Panc1 (cell line): ENCODE measurements around the gene DNASE1. TPM values are rescaled to one million over a fixed set of nuclear protein-coding genes. Genes with fewer than 3 reads are reported as not detected.

Experiments used
- ATAC-seq: fragments of 200-7000 bp; cut with Tn5 transposase; 2 replicates; pipeline ENCODE4 v1.9.1; 2020; ENCODE audit warnings: mild to moderate bottlenecking, moderate library complexity
- BruUV-seq: library from RNA; stranded (reverse); fragments of 400-500 nt; replicated peaks from 2 replicates; lab custom pipeline; 2021; lab: Mats Ljungman, UMichigan
- CTCF ChIA-PET: fragments of 300-600 bp; sonication (Branson Sonifier 250); formaldehyde crosslinking; loops from one replicate; lab custom pipeline; 2022; ENCODE audit warnings: antibody characterized with exemption; lab: Charles Lee
- POLR2A ChIA-PET: fragments of 300-600 bp; sonication (Branson Sonifier 250); formaldehyde crosslinking; loops from one replicate; lab custom pipeline; 2022; ENCODE audit warnings: antibody characterized with exemption; lab: Charles Lee
- DNase-seq: peaks from one replicate; pipeline ENCODE4 v3.0.0-alpha.2; 2010; ENCODE audit warnings: low read depth, low spot score
- H3K27ac ChIP-seq: 2 replicates; pipeline ENCODE4 v1.5.1; 2011; ENCODE audit warnings: mild to moderate bottlenecking, low read length, inconsistent platforms
- H3K27me3 ChIP-seq: fragments of 200-500 bp; sonication (Bioruptor generic); 2 replicates; pipeline ENCODE4 v1.6.0; 2014; ENCODE audit warnings: low read length, inconsistent platforms; ENCODE audit not compliant: control insufficient read depth, insufficient read depth
- H3K36me3 ChIP-seq: fragments of 200-500 bp; sonication (Bioruptor generic); 2 replicates; pipeline ENCODE4 v1.5.1; 2014; ENCODE audit warnings: inconsistent platforms, mild to moderate bottlenecking, low read length, moderate library complexity; ENCODE audit not compliant: control insufficient read depth, insufficient read depth
- H3K4me1 ChIP-seq: 2 replicates; pipeline ENCODE4 v1.5.1; 2011; ENCODE audit warnings: inconsistent platforms, mild to moderate bottlenecking, low read length, moderate library complexity; ENCODE audit not compliant: control insufficient read depth, insufficient read depth
- H3K4me3 ChIP-seq, 2 experiments: 2 replicates each; pipeline ENCODE4 v1.5.1; 2011 to 2012; ENCODE audit warnings: low read depth in 2 of 2, low read length in 2 of 2, mild to moderate bottlenecking in 2 of 2, inconsistent platforms in 1 of 2, moderate library complexity in 1 of 2
- H3K9me3 ChIP-seq: fragments of 200-500 bp; sonication (Bioruptor generic); 2 replicates; pipeline ENCODE4 v1.5.1; 2014; ENCODE audit warnings: low read depth, mild to moderate bottlenecking, inconsistent platforms, low read length, moderate library complexity; ENCODE audit not compliant: control insufficient read depth, insufficient read depth
- POLR2AphosphoS5 ChIP-seq: IDR thresholded peaks from 2 replicates; pipeline ENCODE4 v1.6.1; 2012; ENCODE audit warnings: mild to moderate bottlenecking, low read depth, low read length, moderate library complexity
- SIN3A ChIP-seq: IDR thresholded peaks from 2 replicates; pipeline ENCODE4 v1.6.1; 2012; ENCODE audit warnings: low read depth, mild to moderate bottlenecking, low read length, moderate library complexity, borderline replicate concordance; ENCODE audit not compliant: insufficient read depth
- TCF7L2 ChIP-seq: IDR thresholded peaks from 2 replicates; pipeline ENCODE4 v1.6.1; 2011; ENCODE audit warnings: mild to moderate bottlenecking, low read depth, low read length, inconsistent platforms
- in situ Hi-C: cut with HindIII; loops from 2 replicates; pipeline ENCODE4 v1.10.0; 2016; ENCODE audit warnings: low sequenced_read_pairs, low pct_unique_long_range_greater_than_20kb
- intact Hi-C: fragments of 100-400 bp; cut with micrococcal nuclease; formaldehyde crosslinking; loops from one replicate; pipeline ENCODE4 v1.10.0; 2022; ENCODE audit not compliant: unreplicated experiment
- total RNA-seq: library from RNA; stranded (reverse); gene quantifications from one replicate; pipeline ENCODE4 v1.2.1, GENCODE V29; 2021; ENCODE audit not compliant: unreplicated experiment
- TF ChIP-seq, protein P1 (sequence below): fragments of 450-650 bp; IDR thresholded peaks from 2 replicates; pipeline ENCODE4 v1.5.1; 2017; ENCODE audit warnings: mild to moderate bottlenecking
- TF ChIP-seq, protein P2 (sequence below), 2 experiments: IDR thresholded peaks; 2 replicates each; pipeline ENCODE4 v1.6.1; 2011 to 2012; ENCODE audit warnings: low read depth in 2 of 2, control low read depth in 1 of 2, low read length in 1 of 2, mild to moderate bottlenecking in 1 of 2, moderate library complexity in 1 of 2; ENCODE audit not compliant: insufficient read depth in 1 of 2

Gene DNASE1
- total RNA-seq, 1 experiment from 2014 or later = 21.1 TPM

DNA sequence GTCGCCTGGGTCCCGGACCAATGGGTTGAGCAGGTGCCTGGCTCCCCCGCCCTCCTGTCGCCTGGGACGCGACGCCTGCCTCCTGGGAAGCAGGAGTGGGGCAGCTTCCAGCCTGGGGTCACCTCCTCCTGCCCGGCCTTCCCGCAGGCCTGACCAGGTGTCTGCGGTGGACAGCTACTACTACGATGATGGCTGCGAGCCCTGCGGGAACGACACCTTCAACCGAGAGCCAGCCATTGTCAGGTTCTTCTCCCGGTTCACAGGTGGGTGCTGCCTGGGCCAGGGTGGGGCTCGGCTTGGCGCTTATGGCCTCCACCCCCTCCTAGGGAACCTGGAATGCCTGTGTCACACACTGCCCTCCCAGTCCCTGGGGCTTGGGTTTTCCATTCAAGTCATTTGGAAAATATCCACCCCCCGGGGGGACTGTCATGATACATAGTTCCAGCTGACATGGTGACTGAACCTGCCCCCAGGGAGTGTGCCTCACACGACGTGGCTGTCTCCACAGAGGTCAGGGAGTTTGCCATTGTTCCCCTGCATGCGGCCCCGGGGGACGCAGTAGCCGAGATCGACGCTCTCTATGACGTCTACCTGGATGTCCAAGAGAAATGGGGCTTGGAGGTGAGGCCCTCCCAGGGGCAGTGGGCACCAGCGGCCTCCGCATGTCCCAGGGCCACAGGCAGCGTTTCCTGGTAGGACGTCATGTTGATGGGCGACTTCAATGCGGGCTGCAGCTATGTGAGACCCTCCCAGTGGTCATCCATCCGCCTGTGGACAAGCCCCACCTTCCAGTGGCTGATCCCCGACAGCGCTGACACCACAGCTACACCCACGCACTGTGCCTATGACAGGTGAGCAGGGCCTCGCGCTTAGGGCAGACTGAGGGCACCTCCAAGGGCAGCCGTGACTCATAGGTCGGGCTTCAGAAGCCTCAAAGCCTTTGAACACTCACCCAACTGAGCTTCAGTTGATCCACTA is 2.3 kb downstream of the DNASE1 start:
- 0 out of 2 replicates have a peak, but pooled peaks have one; percentile 29 for ATAC-seq

DNA sequence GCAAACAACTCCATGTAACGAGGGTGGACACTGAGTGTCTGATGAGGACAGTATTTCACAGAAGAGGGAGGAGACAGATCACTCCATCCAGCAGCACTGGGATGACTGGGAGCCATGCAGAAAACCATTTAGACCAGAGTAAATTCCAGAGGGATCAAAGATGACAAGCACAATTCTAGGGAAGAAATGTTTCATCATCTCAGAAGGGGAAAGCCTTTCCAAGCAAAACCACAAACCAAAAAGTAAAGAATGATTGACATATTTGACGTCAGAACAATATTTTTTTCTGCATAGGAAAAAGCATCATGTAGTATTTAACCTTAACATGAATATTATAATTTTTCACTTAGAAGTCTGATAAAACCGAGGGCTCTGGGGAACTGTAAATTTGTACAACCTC is 4.8 kb downstream of the DNASE1 start:
- ChIA-PET POLR2A (interaction anchor here (0.7 kb wide), 1 partner anchor 711 kb away, joined by 3 read pairs; no protein-coding TSS in a partner anchor), CTCF (interaction anchor here (0.6 kb wide), 1 partner anchor 446 kb away, joined by 6 read pairs; no protein-coding TSS in a partner anchor)
- TF ChIP-seq POLR2AphosphoS5 = peak; percentile 38; the same call in 1 of the 2 replicates
- TF ChIP-seq, protein P1, sequence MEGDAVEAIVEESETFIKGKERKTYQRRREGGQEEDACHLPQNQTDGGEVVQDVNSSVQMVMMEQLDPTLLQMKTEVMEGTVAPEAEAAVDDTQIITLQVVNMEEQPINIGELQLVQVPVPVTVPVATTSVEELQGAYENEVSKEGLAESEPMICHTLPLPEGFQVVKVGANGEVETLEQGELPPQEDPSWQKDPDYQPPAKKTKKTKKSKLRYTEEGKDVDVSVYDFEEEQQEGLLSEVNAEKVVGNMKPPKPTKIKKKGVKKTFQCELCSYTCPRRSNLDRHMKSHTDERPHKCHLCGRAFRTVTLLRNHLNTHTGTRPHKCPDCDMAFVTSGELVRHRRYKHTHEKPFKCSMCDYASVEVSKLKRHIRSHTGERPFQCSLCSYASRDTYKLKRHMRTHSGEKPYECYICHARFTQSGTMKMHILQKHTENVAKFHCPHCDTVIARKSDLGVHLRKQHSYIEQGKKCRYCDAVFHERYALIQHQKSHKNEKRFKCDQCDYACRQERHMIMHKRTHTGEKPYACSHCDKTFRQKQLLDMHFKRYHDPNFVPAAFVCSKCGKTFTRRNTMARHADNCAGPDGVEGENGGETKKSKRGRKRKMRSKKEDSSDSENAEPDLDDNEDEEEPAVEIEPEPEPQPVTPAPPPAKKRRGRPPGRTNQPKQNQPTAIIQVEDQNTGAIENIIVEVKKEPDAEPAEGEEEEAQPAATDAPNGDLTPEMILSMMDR = no peak
- H3K36me3 ChIP-seq = peaks cover 2% of the 10 kb centered on the region
- no peak for DNase-seq
- ATAC-seq = no peak
- H3K4me1 ChIP-seq = peaks cover 17% of the 10 kb centered on the region
- in situ Hi-C loops = no loop called here
- H3K4me3 ChIP-seq = no peak overlapping the region
- H3K9me3 ChIP-seq = no peaks in the 10 kb centered on the region
- H3K27me3 ChIP-seq = no peaks in the 10 kb centered on the region
- intact Hi-C loops = no loop called here
- TSS peak; percentile 68 for BruUV-seq
- no peak overlapping the region for H3K27ac ChIP-seq

More for the DNA sequence above, 2.3 kb downstream of the DNASE1 start:
- POLR2A ChIA-PET = interaction anchor here (0.7 kb wide), 1 partner anchor 29 kb away, joined by 3 read pairs; no protein-coding TSS in a partner anchor
- Histone ChIP-seq H3K27me3 (no peaks in the 10 kb centered on the region), H3K36me3 (no peaks in the 10 kb centered on the region), H3K4me1 (peaks cover 17% of the 10 kb centered on the region), H3K9me3 (no peaks in the 10 kb centered on the region), H3K27ac (no peak overlapping the region), H3K4me3 (no peak overlapping the region)
- TF ChIP-seq, protein P2, sequence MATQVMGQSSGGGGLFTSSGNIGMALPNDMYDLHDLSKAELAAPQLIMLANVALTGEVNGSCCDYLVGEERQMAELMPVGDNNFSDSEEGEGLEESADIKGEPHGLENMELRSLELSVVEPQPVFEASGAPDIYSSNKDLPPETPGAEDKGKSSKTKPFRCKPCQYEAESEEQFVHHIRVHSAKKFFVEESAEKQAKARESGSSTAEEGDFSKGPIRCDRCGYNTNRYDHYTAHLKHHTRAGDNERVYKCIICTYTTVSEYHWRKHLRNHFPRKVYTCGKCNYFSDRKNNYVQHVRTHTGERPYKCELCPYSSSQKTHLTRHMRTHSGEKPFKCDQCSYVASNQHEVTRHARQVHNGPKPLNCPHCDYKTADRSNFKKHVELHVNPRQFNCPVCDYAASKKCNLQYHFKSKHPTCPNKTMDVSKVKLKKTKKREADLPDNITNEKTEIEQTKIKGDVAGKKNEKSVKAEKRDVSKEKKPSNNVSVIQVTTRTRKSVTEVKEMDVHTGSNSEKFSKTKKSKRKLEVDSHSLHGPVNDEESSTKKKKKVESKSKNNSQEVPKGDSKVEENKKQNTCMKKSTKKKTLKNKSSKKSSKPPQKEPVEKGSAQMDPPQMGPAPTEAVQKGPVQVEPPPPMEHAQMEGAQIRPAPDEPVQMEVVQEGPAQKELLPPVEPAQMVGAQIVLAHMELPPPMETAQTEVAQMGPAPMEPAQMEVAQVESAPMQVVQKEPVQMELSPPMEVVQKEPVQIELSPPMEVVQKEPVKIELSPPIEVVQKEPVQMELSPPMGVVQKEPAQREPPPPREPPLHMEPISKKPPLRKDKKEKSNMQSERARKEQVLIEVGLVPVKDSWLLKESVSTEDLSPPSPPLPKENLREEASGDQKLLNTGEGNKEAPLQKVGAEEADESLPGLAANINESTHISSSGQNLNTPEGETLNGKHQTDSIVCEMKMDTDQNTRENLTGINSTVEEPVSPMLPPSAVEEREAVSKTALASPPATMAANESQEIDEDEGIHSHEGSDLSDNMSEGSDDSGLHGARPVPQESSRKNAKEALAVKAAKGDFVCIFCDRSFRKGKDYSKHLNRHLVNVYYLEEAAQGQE (IDR thresholded peaks at IDR 0.05; ENCODE audit: insufficient read depth in 1 of 2, low read depth in 2 of 2, low read length in 1 of 2) = no peak
- TF ChIP-seq SIN3A (no peak), TCF7L2 (no peak), POLR2AphosphoS5 (no peak)
- TF ChIP-seq, protein P1 = no peak
- in situ Hi-C loops (no loop called here), intact Hi-C loops (no loop called here)
- CTCF ChIA-PET = no interaction called here
- DNase-seq = no peak
- no TSS peak for BruUV-seq
